Heart right ventricle (tissue), 16 donors: ENCODE results near the gene CLPTM1L. TPM values are rescaled to one million over a fixed set of nuclear protein-coding genes. Genes with fewer than 3 reads are reported as not detected.

ENCODE experiments used
- ATAC-seq, 8 donors: fragments of 200-7000 bp; cut with Tn5 transposase; one replicate each; pipeline ENCODE4 v1.9.1; 2020; ENCODE audit warnings: mild to moderate bottlenecking in 8 of 8, moderate library complexity in 8 of 8, moderate number of reproducible peaks in 1 of 8
- DNase-seq, 2 donors: peaks; one replicate each; pipeline ENCODE4 v3.0.0-alpha.2; 2020
- H3K27ac ChIP-seq, 10 donors: fragments of 200-600 bp; sonication (generic) in 2 of 10; one replicate each; pipeline versions ENCODE4 v1.5.0 to v1.8.0; 2020 to 2022; ENCODE audit warnings: mild to moderate bottlenecking in 3 of 10
- H3K27me3 ChIP-seq, 7 donors: fragments of 200-600 bp; one replicate each; pipeline ENCODE4 v1.8.0; 2021 to 2022; ENCODE audit warnings: mild to moderate bottlenecking in 2 of 7
- H3K36me3 ChIP-seq, 9 donors: fragments of 200-600 bp; sonication (generic) in 1 of 9; one replicate each; pipeline versions ENCODE4 v1.5.0 to v1.8.0; 2020 to 2022; ENCODE audit warnings: mild to moderate bottlenecking in 2 of 9
- H3K4me1 ChIP-seq, 9 donors: fragments of 200-600 bp; sonication (generic) in 1 of 9; one replicate each; pipeline versions ENCODE4 v1.5.0 to v1.8.0; 2020 to 2022; ENCODE audit warnings: mild to moderate bottlenecking in 4 of 9
- H3K4me3 ChIP-seq, 10 donors: fragments of 200-600 bp; sonication (generic) in 2 of 10; one replicate each; pipeline versions ENCODE4 v1.5.0 to v1.8.0; 2020 to 2022; ENCODE audit warnings: mild to moderate bottlenecking in 7 of 10, moderate library complexity in 2 of 10
- H3K9me3 ChIP-seq, 11 donors: fragments of 200-600 bp in 10 of 11; sonication (generic) in 2 of 11; one replicate each; pipeline versions ENCODE4 v1.5.0 to v1.8.0; 2013 to 2022; ENCODE audit warnings: mild to moderate bottlenecking in 2 of 11, control low read depth in 1 of 11, moderate library complexity in 1 of 11
- WGBS, 2 donors: extraction: QIAGEN DNeasy Blood & Tissue Kit; methylation state at CpG; one replicate each; pipeline ENCODE4 v1.1.7; 2013; ENCODE audit warnings: inconsistent platforms in 1 of 2; 5-methylcytosine and 5-hydroxymethylcytosine counted together
- intact Hi-C, 10 donors: fragments of 100-400 bp; cut with DNase I; formaldehyde crosslinking; loops; one replicate each; pipeline versions ENCODE4 v1.11.1 to v1.14.2; 2022
- long read RNA-seq, 3 donors: library from polyadenylated mRNA; unstranded; transcript quantifications; one replicate each; pipeline ENCODE4 v2.0.0, GENCODE V29; 2020 to 2021
- polyA plus RNA-seq, 2 donors: library from polyadenylated mRNA; stranded (reverse); fragments of 200-250 nt; gene quantifications; one replicate each; pipeline ENCODE4 v1.2.3, GENCODE V29; 2013
- total RNA-seq, 10 donors: library from RNA; stranded (reverse); fragmentation: NEBNext Ultra II Directional in 3 of 10; extraction: Animal tissue kit (Norgen Biotek cat#: 25700) in 3 of 10; gene quantifications; one replicate each; pipeline versions ENCODE4 v1.2.1 to v1.2.4, GENCODE V29; 2021 to 2023
- TF ChIP-seq, protein P1 (sequence below), 9 donors: fragments of 200-600 bp; sonication (generic) in 2 of 9; IDR thresholded peaks; one replicate each; pipeline versions ENCODE4 v1.5.0 to v1.8.0; 2021 to 2022; ENCODE audit warnings: antibody characterized with exemption in 9 of 9, mild to moderate bottlenecking in 5 of 9, moderate library complexity in 1 of 9
- donor health status: Arrhythmogenic right ventricular cardiomyopathy.
- donor health status: ischemic (EF 13 %, LVEDD 7.1; RV severe dilation, severe dysfunction).
- donor health status: healthy with polysubstance abuse.
- donor health status: DM: no; HTN: yes; CAD: no.
- donor health status: DM: no; HTN: no; CAD: no.
- donor health status: ischemic (EF 25% LVEDD 6.9; RV normal size, moderate dysfunction).
- donor health status: ischemic (EF 25% LVEDD 5.7; RV mildly dilated, moderate dysfunction).
- donor health status: healthy.
- donor health status: DM: yes; HTN: yes; CAD: no.
- donor health status: Ischemic cardiomyopathy.
- donor health status: ischemic (EF 35%, LVEDD 5.7; RV mildly dilated, moderate dysfunction).
- donor health status: nonischemic (EF 11% LVEDD 7.7; RV severe dilation, severe dysfunction).
- donor health status: DM: yes; HTN: yes; CAD: no.
- donor health status: PGD.
- donor health status: ischemic (EF 29% LVEDD 5.4; RV normal size, mild dysfunction).
- donor health status: nonischemic (EF 23%, LVEDD 6.1; RV moderate dilation, normal function).

Gene CLPTM1L, protein sequence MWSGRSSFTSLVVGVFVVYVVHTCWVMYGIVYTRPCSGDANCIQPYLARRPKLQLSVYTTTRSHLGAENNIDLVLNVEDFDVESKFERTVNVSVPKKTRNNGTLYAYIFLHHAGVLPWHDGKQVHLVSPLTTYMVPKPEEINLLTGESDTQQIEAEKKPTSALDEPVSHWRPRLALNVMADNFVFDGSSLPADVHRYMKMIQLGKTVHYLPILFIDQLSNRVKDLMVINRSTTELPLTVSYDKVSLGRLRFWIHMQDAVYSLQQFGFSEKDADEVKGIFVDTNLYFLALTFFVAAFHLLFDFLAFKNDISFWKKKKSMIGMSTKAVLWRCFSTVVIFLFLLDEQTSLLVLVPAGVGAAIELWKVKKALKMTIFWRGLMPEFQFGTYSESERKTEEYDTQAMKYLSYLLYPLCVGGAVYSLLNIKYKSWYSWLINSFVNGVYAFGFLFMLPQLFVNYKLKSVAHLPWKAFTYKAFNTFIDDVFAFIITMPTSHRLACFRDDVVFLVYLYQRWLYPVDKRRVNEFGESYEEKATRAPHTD
- total RNA-seq, result 10 to 100 TPM; 27.5 to 43.9 (median 32.5) TPM
- polyA plus RNA-seq, result 10 to 100 TPM; 21.5 to 78.0 TPM
- long read RNA-seq, donor 1, transcript CLPTM1L-201 (17 exons, 2,500 nt), result major isoform, 143 of 172 reads
- long read RNA-seq, donor 1, partial matches to known transcripts, result 11 of 172 reads
- long read RNA-seq, donor 1, other reads (novel, unspliced or antisense), result 18 of 172 reads
- long read RNA-seq, donor 2, transcript CLPTM1L-201 (17 exons, 2,500 nt), result major isoform, 136 of 161 reads
- long read RNA-seq, donor 2, partial matches to known transcripts, result 5 of 161 reads
- long read RNA-seq, donor 2, other reads (novel, unspliced or antisense), result 20 of 161 reads
- long read RNA-seq, donor 3, transcript CLPTM1L-201 (17 exons, 2,500 nt), result major isoform, 181 of 223 reads
- long read RNA-seq, donor 3, partial matches to known transcripts, result 12 of 223 reads
- long read RNA-seq, donor 3, other reads (novel, unspliced or antisense), result 29 of 223 reads

GRCh38 chr5:1344975-1345838 lies at the start of gene CLPTM1L:
TSS of gene CLPTM1L (minus strand) at chr5:1345099. CDS start at chr5:1344841, 258 bp downstream.
- Histone ChIP-seq H3K27me3 (no peaks in the 10 kb centered on the region), H3K4me1 (peaks cover 3 to 28% (median 23%) of the 10 kb centered on the region in 9 donors), H3K36me3 (peaks cover 0 to 36% (median 21%) of the 10 kb centered on the region in 9 donors), H3K27ac (peak within 1 kb of the TSS; percentile 24 to 96 (median 90)), H3K9me3 (no peaks in the 10 kb centered on the region), H3K4me3 (peak within 1 kb of the TSS; percentile 66 to 100 (median 85))
- 1 to 2% methylated on average over 55 to 87 of the region's 87 CpGs for WGBS, 2 donors
- DNase-seq (peak; percentile 81 to 89), ATAC-seq (peak; percentile 93 to 97 (median 96))
- intact Hi-C loops, result no loop called here
- TF ChIP-seq, protein P1, sequence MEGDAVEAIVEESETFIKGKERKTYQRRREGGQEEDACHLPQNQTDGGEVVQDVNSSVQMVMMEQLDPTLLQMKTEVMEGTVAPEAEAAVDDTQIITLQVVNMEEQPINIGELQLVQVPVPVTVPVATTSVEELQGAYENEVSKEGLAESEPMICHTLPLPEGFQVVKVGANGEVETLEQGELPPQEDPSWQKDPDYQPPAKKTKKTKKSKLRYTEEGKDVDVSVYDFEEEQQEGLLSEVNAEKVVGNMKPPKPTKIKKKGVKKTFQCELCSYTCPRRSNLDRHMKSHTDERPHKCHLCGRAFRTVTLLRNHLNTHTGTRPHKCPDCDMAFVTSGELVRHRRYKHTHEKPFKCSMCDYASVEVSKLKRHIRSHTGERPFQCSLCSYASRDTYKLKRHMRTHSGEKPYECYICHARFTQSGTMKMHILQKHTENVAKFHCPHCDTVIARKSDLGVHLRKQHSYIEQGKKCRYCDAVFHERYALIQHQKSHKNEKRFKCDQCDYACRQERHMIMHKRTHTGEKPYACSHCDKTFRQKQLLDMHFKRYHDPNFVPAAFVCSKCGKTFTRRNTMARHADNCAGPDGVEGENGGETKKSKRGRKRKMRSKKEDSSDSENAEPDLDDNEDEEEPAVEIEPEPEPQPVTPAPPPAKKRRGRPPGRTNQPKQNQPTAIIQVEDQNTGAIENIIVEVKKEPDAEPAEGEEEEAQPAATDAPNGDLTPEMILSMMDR (IDR thresholded peaks at IDR 0.05), result no peak

GRCh38 chr5:1393571-1394501 lies 48.9 kb upstream of the CLPTM1L start:
- peaks cover 0 to 55% (median 40%) of the 10 kb centered on the region in 7 donors for H3K27me3 ChIP-seq

More at GRCh38 chr5:1393571-1394501, 48.9 kb upstream of the CLPTM1L start:
- Histone ChIP-seq H3K9me3 (peaks cover 0 to 10% (median 0%) of the 10 kb centered on the region in 11 donors), H3K27ac (no peak overlapping the region), H3K4me3 (no peak overlapping the region), H3K4me1 (no peaks in the 10 kb centered on the region), H3K36me3 (no peaks in the 10 kb centered on the region)
- TF ChIP-seq, protein P1 (IDR thresholded peaks at IDR 0.05), result no peak
- DNase-seq, result no peak
- WGBS, 2 donors, result 72 to 73% methylated on average over 33 to 36 of the region's 36 CpGs
- no peak for ATAC-seq
- intact Hi-C loops, result no loop called here
